ENCODE results near the gene CHMP6. TPM values are rescaled to one million over a fixed set of nuclear protein-coding genes. Genes with fewer than 3 reads are reported as not detected.
A peak's percentile ranks its signal among the peaks of the same experiment; 100 is the strongest.

The CHMP6 gene
- total and polyA plus RNA-seq, 10 donors: 23.0 to 41.1 (median 30.8) TPM

DNA sequence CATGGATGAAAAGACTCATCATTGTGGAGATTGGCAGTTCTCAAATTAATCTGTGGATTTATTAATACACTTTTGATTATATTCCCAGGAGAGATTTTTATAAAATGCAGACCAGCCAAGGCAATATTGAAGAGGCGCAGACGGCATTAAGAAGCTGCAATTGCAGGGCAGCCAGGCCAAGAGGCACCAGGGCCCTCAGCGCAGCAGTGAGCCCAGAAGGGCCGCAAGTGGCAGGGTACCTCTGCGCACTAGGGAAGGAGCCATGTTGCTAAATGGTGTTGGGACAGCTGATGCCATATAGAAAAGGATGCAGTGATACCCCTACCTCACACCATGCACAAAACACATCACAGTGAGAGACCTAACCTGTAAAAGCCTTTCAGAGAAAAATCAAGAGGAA is 36.6 kb upstream of the CHMP6 start:
- DNase-seq: peak; percentile 51
- Histone ChIP-seq H3K27ac (peak overlapping the region in 5 of 8 donors; percentile 39 to 82 (median 73)), H3K4me3 (no peak overlapping the region), H3K4me1 (peaks cover 4 to 30% (median 23%) of the 10 kb centered on the region in 6 donors), H3K36me3 (peaks cover 0 to 58% (median 11%) of the 10 kb centered on the region in 6 donors), H3K27me3 (replicated peaks in 1 of 7) (no peaks in the 10 kb centered on the region), H3K9me3 (no peaks in the 10 kb centered on the region)
- intact Hi-C loops (cut with DNase I; ENCODE audit: low total_unique reads): no loop called here
- WGBS, 5 donors: 77 to 100% (median 99%) methylated on average over 5 of the region's 5 CpGs
- TF ChIP-seq POLR2A (IDR thresholded peaks at IDR 0.05): no peak
- TF ChIP-seq POLR2AphosphoS5 (IDR thresholded peaks at IDR 0.05): no peak
- TF ChIP-seq, protein P1, sequence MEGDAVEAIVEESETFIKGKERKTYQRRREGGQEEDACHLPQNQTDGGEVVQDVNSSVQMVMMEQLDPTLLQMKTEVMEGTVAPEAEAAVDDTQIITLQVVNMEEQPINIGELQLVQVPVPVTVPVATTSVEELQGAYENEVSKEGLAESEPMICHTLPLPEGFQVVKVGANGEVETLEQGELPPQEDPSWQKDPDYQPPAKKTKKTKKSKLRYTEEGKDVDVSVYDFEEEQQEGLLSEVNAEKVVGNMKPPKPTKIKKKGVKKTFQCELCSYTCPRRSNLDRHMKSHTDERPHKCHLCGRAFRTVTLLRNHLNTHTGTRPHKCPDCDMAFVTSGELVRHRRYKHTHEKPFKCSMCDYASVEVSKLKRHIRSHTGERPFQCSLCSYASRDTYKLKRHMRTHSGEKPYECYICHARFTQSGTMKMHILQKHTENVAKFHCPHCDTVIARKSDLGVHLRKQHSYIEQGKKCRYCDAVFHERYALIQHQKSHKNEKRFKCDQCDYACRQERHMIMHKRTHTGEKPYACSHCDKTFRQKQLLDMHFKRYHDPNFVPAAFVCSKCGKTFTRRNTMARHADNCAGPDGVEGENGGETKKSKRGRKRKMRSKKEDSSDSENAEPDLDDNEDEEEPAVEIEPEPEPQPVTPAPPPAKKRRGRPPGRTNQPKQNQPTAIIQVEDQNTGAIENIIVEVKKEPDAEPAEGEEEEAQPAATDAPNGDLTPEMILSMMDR (IDR thresholded peaks at IDR 0.05 in 8 of 11, conservative IDR thresholded peaks at IDR 0.05 in 3 of 11): no peak

DNA sequence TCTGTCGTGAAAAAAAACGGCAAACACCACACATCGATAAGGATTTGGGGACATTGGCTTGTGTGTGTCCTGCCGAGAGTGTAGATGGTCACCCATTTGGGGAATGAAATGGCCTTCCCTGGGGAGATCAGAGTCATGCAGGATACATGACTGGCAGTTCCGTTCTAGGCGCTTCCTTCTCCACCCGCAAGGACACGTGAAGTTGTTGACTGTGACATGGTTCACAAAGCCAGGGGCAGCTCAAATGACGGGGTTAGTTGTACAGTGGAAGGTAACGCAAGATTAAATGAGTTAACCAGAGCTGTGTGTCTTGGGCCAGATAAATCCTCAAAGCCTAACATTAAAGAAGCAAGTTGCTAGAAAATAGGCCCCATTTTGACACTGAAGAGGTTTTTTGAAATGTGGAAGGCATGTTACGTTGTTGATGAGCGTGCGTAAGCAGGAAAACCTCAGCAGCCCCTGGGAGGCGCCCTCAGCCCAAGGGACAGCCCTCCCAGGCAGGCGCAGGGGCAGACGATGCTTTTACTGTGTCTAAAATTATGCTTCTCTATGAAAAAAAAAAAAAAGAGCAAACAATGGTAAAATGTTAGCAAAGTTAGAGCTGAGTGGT is 35.9 kb upstream of the CHMP6 start:
- peaks cover 4 to 37% (median 28%) of the 10 kb centered on the region in 6 donors for H3K4me1 ChIP-seq
- peak overlapping the region in 5 of 8 donors; percentile 39 to 82 (median 73) for H3K27ac ChIP-seq
- no peaks in the 10 kb centered on the region for H3K9me3 ChIP-seq
- H3K36me3 ChIP-seq: peaks cover 0 to 58% (median 8%) of the 10 kb centered on the region in 6 donors
- no peaks in the 10 kb centered on the region for H3K27me3 ChIP-seq (replicated peaks in 1 of 7)
- peak; percentile 74 for DNase-seq
- 61 to 76% (median 65%) methylated on average over 16 of the region's 16 CpGs for WGBS, 5 donors
- no peak overlapping the region for H3K4me3 ChIP-seq
- TF ChIP-seq POLR2AphosphoS5 (IDR thresholded peaks at IDR 0.05) (peak in 2 of 3 donors; percentile 4 to 79), POLR2A (IDR thresholded peaks at IDR 0.05) (no peak)
- TF ChIP-seq, protein P1 (IDR thresholded peaks at IDR 0.05 in 8 of 11, conservative IDR thresholded peaks at IDR 0.05 in 3 of 11): peak in 2 of 11 experiments; percentile 9 to 14
- intact Hi-C loops (cut with DNase I; ENCODE audit: low total_unique reads): no loop called here

DNA sequence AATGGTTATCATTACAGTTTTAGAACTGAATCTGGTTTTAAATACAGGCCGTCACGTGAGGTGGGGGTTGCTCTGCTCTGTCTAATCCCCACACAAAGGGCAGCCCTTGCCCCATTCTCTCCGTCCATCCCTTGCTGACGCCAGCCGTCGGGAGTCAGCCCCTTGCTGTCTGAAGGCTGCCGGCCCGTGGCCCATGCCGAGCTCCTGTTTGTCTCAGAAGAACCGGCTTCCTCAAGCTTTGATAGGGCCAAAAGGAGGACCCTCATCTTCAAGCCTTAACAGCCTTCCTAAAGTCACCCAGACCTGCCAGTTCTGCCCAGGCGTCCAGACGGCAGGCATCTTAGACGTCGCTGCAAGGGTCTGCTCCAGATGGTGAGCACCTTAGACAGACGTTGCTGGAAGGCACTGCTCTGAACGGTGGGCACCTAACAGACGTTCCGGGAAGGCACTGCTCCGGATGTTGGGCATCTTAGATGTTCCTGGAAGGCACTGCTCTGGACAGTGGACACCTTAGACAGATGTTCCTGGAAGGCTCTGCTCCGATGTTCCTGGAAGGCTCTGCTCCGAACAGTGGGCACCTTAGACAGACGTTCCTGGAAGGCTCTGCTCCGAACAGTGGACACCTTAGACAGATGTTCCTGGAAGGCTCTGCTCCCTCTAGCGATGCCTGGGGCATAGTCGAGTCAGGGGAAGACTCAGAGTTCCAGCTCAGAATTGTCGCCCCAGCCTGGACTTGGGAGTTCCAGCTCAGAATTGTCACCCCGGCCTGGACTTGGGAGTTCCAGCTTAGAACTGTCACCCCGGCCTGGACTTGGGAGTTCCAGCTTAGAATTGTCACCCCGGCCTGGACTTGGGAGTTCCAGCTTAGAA is 35.1 kb upstream of the CHMP6 start:
- Histone ChIP-seq H3K4me1 (peaks cover 4 to 39% (median 29%) of the 10 kb centered on the region in 6 donors), H3K27ac (peak overlapping the region in 5 of 8 donors; percentile 39 to 82 (median 73)), H3K36me3 (peaks cover 0 to 58% (median 5%) of the 10 kb centered on the region in 6 donors), H3K9me3 (no peaks in the 10 kb centered on the region), H3K27me3 (replicated peaks in 1 of 7) (no peaks in the 10 kb centered on the region), H3K4me3 (no peak overlapping the region)
- intact Hi-C loops (cut with DNase I; ENCODE audit: low total_unique reads): no loop called here
- 87 to 95% (median 92%) methylated on average over 26 to 28 of the region's 29 CpGs for WGBS, 5 donors
- peak; percentile 64 for DNase-seq
- TF ChIP-seq POLR2AphosphoS5 (IDR thresholded peaks at IDR 0.05) (no peak), POLR2A (IDR thresholded peaks at IDR 0.05) (no peak)
- TF ChIP-seq, protein P1 (IDR thresholded peaks at IDR 0.05 in 8 of 11, conservative IDR thresholded peaks at IDR 0.05 in 3 of 11): no peak
